Measurements from ENCODE around the gene MAP3K3. TPM values are rescaled to one million over a fixed set of nuclear protein-coding genes. Genes with fewer than 3 reads are reported as not detected.

Gene MAP3K3
- total RNA-seq, 1 experiment from 2014 or later: 24.3 TPM

- H3T11ph ChIP-seq (ENCODE audit: low read length): no peak overlapping the region
- no peaks in the 10 kb centered on the region for H3K9me3 ChIP-seq (ENCODE audit: control insufficient read depth, low read depth, low read length)
- no peak overlapping the region for H3K56ac ChIP-seq (ENCODE audit: insufficient read length, low read depth, low read length)
- no peak overlapping the region for H4K5ac ChIP-seq (ENCODE audit: insufficient read length, low read depth, low read length)
- no CpG with 5 or more reads among the region's 8 CpGs for WGBS (ENCODE audit: extremely low coverage, insufficient read length, low lambda C conversion rate)
- no peaks in the 10 kb centered on the region for H3K27me3 Mint-ChIP-seq (ENCODE audit: low read depth)
- peak overlapping the region; percentile 25 to 75 (median 46); a peak in 3 of 7 replicates for H3K27ac Mint-ChIP-seq
- H3K14ac ChIP-seq (ENCODE audit: insufficient read depth, low read length): no peak overlapping the region
- no peak overlapping the region for H2BK5ac ChIP-seq (ENCODE audit: insufficient read length, low read length)
- H3K79me1 ChIP-seq (ENCODE audit: insufficient read depth, low read depth, low read length, poor library complexity, severe bottlenecking): no peaks in the 10 kb centered on the region
- H3K4me1 Mint-ChIP-seq: peaks cover 14 to 15% of the 10 kb centered on the region in 2 experiments
- DNase-seq: no peak
- H3K9ac ChIP-seq (ENCODE audit: extremely low read depth, insufficient read length, low read length): no peak overlapping the region
- no peak overlapping the region for H3K4me2 ChIP-seq (ENCODE audit: insufficient read depth, insufficient read length, low read length)
- peaks cover 0 to 3% (median 0%) of the 10 kb centered on the region in 3 experiments; a peak in 4 of 7 replicates for H3K36me3 Mint-ChIP-seq (ENCODE audit: insufficient read depth in 1 of 3, low read depth in 3 of 3)
- no peak overlapping the region for H2BK15ac ChIP-seq (ENCODE audit: low read depth, low read length)
- TF ChIP-seq CTCF (conservative IDR thresholded peaks at IDR 0.05): no peak
- H3K4me3 Mint-ChIP-seq: no peak overlapping the region
- no peaks in the 10 kb centered on the region for H3K27me3 ChIP-seq (ENCODE audit: insufficient read depth, low read length)
- no peaks in the 10 kb centered on the region for H3K9me3 Mint-ChIP-seq
- no peaks in the 10 kb centered on the region for H3K23me2 ChIP-seq (ENCODE audit: insufficient read length, low read depth, low read length, poor library complexity, severe bottlenecking)
- H4K91ac ChIP-seq (ENCODE audit: insufficient read length, low read depth, low read length): no peak overlapping the region
- H2BK20ac ChIP-seq (ENCODE audit: low read depth, low read length, poor library complexity, severe bottlenecking): no peak overlapping the region
- H2AK5ac ChIP-seq (ENCODE audit: insufficient read length, low read length): no peak overlapping the region
- no peaks in the 10 kb centered on the region for H3K79me2 ChIP-seq (ENCODE audit: insufficient read depth, low read length)
- H3K18ac ChIP-seq (ENCODE audit: insufficient read length, low read depth, low read length): no peak overlapping the region
- H3K27ac ChIP-seq (ENCODE audit: insufficient read length, low read depth, low read length): no peak overlapping the region
- H2AFZ ChIP-seq (ENCODE audit: low read length): no peak overlapping the region
- H2BK12ac ChIP-seq (ENCODE audit: insufficient read length, low read depth, low read length): no peak overlapping the region
- no peak overlapping the region for H4K8ac ChIP-seq (replicated peaks; ENCODE audit: insufficient read length, low read depth, low read length)
- no peaks in the 10 kb centered on the region for H4K20me1 ChIP-seq (ENCODE audit: control insufficient read depth, insufficient read depth, insufficient read length)
- no peak overlapping the region for H3K4ac ChIP-seq (ENCODE audit: low read depth, low read length)
- H3K4me1 ChIP-seq (ENCODE audit: insufficient read depth, low read length): no peaks in the 10 kb centered on the region
- no peak overlapping the region for H3K23ac ChIP-seq (ENCODE audit: insufficient read length, low read depth, low read length)
- no peak overlapping the region for H2BK120ac ChIP-seq (ENCODE audit: low read depth, low read length, poor library complexity, severe bottlenecking)
These were observed 59.3 kb downstream of the MAP3K3 start for GRCh38 chr17:63681530-63681929.
